ENCODE results near the gene DENND11. TPM values are rescaled to one million over a fixed set of nuclear protein-coding genes. Genes with fewer than 3 reads are reported as not detected.

Gene DENND11
- total and polyA plus RNA-seq, 9 of the 15 experiments (the other 6 are each of a cell fraction or from before 2014, with no cell fraction given) = 0.07 to 1.1 (median 0.36) TPM

DNA sequence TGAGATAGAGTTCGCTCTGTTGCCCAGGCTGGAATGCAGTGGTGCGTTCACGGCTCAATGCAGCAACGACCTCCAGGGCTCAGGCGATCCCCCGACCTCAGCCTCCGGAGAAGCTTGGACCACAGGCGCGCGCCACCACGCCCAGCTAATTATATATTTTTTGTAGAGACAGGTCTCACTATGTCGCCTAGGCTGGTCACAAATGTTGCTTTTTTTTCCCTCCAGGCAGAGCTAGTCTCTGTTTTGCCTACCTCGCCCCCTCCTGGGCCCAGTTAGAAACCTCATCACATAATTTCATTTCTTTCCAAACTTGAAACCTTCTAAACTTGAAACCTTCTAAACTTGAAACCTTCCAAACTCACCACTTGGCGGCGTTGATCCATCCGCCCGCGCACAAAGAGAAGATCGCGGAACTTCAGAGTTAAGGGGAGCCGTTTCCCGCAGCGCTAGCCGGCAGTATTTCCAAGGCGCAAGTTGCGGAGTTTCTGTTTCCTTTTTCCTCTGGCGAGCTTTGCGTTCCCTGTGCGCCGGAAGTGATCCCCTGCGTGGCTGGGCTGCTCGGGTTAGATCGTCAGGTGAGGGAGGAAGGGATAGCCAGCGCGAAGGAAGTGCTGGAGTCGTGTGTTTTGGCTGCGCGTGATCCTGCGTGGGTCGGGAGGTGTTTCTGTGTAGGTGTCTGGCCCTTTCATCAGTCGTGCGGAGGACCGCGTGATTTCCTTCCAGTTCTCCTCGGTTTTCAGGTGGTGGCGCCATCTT lies 36.0 kb upstream of the DENND11 start, which contains the start of gene SSBP1 (continued):
- TF ChIP-seq NRF1 (conservative IDR thresholded peaks at IDR 0.05 in 1 of 2, IDR thresholded peaks at IDR 0.05 in 1 of 2) = peak; percentile 77 to 82
- TF ChIP-seq KLF10 (CRISPR knock-in tag; IDR thresholded peaks at IDR 0.05) = no peak; the same call in 1 of the 2 replicates
- peak; percentile 78 for TF ChIP-seq ZKSCAN1 (IDR thresholded peaks at IDR 0.05; ENCODE audit: low read depth, low read length)
- peak; percentile 84; the same call in 1 of the 2 replicates for TF ChIP-seq PHB (CRISPR knock-in tag; IDR thresholded peaks at IDR 0.05)
- no peak for TF ChIP-seq ZNF507 (tag; conservative IDR thresholded peaks at IDR 0.05)
- TF ChIP-seq PURB (CRISPR knock-in tag; IDR thresholded peaks at IDR 0.05; ENCODE audit: low read depth) = no peak
- TF ChIP-seq TAL1 (IDR thresholded peaks at IDR 0.05) = peak; percentile 33; the same call in 1 of the 2 replicates
- peak; percentile 36 for TF ChIP-seq SP2 (IDR thresholded peaks at IDR 0.05; ENCODE audit: extremely low read depth, low read depth, low read length, poor library complexity, severe bottlenecking)
- no peak; the same call in 1 of the 2 replicates for TF ChIP-seq ZFP1 (CRISPR knock-in tag; IDR thresholded peaks at IDR 0.05)
- TF ChIP-seq TAF9B (IDR thresholded peaks at IDR 0.05; ENCODE audit: partially characterized antibody) = peak; percentile 97
- TF ChIP-seq NKRF (IDR thresholded peaks at IDR 0.05; ENCODE audit: borderline replicate concordance) = peak; percentile 100
- TF ChIP-seq TEAD2 (tag; IDR thresholded peaks at IDR 0.05) = no peak
- TF ChIP-seq KAT7 (CRISPR knock-in tag; IDR thresholded peaks at IDR 0.05; ENCODE audit: borderline replicate concordance) = peak; percentile 99
- peak; percentile 57; the same call in 1 of the 2 replicates for TF ChIP-seq SMARCE1 (IDR thresholded peaks at IDR 0.05)
- TF ChIP-seq HIVEP1 (CRISPR knock-in tag; IDR thresholded peaks at IDR 0.05) = peak; percentile 53; the same call in 1 of the 2 replicates
- TF ChIP-seq, protein P1, sequence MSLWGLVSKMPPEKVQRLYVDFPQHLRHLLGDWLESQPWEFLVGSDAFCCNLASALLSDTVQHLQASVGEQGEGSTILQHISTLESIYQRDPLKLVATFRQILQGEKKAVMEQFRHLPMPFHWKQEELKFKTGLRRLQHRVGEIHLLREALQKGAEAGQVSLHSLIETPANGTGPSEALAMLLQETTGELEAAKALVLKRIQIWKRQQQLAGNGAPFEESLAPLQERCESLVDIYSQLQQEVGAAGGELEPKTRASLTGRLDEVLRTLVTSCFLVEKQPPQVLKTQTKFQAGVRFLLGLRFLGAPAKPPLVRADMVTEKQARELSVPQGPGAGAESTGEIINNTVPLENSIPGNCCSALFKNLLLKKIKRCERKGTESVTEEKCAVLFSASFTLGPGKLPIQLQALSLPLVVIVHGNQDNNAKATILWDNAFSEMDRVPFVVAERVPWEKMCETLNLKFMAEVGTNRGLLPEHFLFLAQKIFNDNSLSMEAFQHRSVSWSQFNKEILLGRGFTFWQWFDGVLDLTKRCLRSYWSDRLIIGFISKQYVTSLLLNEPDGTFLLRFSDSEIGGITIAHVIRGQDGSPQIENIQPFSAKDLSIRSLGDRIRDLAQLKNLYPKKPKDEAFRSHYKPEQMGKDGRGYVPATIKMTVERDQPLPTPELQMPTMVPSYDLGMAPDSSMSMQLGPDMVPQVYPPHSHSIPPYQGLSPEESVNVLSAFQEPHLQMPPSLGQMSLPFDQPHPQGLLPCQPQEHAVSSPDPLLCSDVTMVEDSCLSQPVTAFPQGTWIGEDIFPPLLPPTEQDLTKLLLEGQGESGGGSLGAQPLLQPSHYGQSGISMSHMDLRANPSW (CRISPR knock-in tag; IDR thresholded peaks at IDR 0.05) = no peak
- TF ChIP-seq POLR3A (IDR thresholded peaks at IDR 0.05; ENCODE audit: borderline replicate concordance, extremely low read depth, insufficient read depth, insufficient read length) = no peak
- no peak for TF ChIP-seq PHTF2 (CRISPR knock-in tag; IDR thresholded peaks at IDR 0.05)
- no peak; the same call in 1 of the 2 replicates for TF ChIP-seq ARID3A (IDR thresholded peaks at IDR 0.05; ENCODE audit: borderline replicate concordance, low read depth, low read length)
- TF ChIP-seq, protein P2, sequence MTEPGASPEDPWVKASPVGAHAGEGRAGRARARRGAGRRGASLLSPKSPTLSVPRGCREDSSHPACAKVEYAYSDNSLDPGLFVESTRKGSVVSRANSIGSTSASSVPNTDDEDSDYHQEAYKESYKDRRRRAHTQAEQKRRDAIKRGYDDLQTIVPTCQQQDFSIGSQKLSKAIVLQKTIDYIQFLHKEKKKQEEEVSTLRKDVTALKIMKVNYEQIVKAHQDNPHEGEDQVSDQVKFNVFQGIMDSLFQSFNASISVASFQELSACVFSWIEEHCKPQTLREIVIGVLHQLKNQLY (CRISPR knock-in tag; conservative IDR thresholded peaks at IDR 0.05) = peak in 1 of 2 experiments; percentile 62; a peak in 1 of 4 replicates
- TF ChIP-seq SMARCA5 (IDR thresholded peaks at IDR 0.05) = peak; percentile 77
